GM12872 (cell line): ENCODE data around the gene ABHD6.

Experiments used
- CTCF ChIP-seq: IDR thresholded peaks from 3 replicates; pipeline ENCODE4 v1.5.1; 2011; ENCODE audit warnings: low read depth, mild to moderate bottlenecking, low read length, moderate library complexity; ENCODE audit not compliant: insufficient read depth

The ABHD6 gene

GRCh38 chr3:58332575-58333188 lies 95.1 kb downstream of the ABHD6 start, which contains the start of gene PXK:
PXK (plus strand) TSS chr3:58332892; CDS start chr3:58332989, 97 bp downstream.
- peak; percentile 22; the same call in 1 of the 3 replicates for TF ChIP-seq CTCF

GRCh38 chr3:58333206-58334012 lies 95.8 kb downstream of the ABHD6 start:
- no peak for TF ChIP-seq CTCF

GRCh38 chr3:58334013-58334321 lies 96.4 kb downstream of the ABHD6 start:
- TF ChIP-seq CTCF: no peak

- TF ChIP-seq CTCF: no peak
Measured at GRCh38 chr3:58334506-58334884, 96.9 kb downstream of the ABHD6 start.

GRCh38 chr3:58335652-58335947 lies 98.0 kb downstream of the ABHD6 start:
- no peak for TF ChIP-seq CTCF

GRCh38 chr3:58336135-58336882 lies 98.7 kb downstream of the ABHD6 start:
- no peak for TF ChIP-seq CTCF

- TF ChIP-seq CTCF: no peak
Measured at GRCh38 chr3:58337190-58337589, 99.6 kb downstream of the ABHD6 start.
